Trophoblast cell (in vitro differentiated cells and primary cell): ENCODE results near the gene DDIT4.

Source experiments
- DNase-seq, 2 donors: peaks; one replicate each; pipeline ENCODE4 v3.0.0-alpha.2; 2016
- H2AFZ ChIP-seq: 2 replicates; pipeline ENCODE4 v1.6.1; 2013; ENCODE audit warnings: low read length, moderate library complexity, mild to moderate bottlenecking; ENCODE audit not compliant: insufficient read depth, poor library complexity
- H2AK5ac ChIP-seq: 2 replicates; pipeline ENCODE4 v1.6.1; 2013; ENCODE audit warnings: mild to moderate bottlenecking, low read length
- H2BK120ac ChIP-seq: 2 replicates; pipeline ENCODE4 v1.6.1; 2013; ENCODE audit warnings: low read length, mild to moderate bottlenecking, moderate library complexity; ENCODE audit not compliant: insufficient read depth, poor library complexity
- H2BK12ac ChIP-seq: 2 replicates; pipeline ENCODE4 v1.6.1; 2013; ENCODE audit warnings: mild to moderate bottlenecking, low read length, moderate library complexity
- H2BK5ac ChIP-seq: 2 replicates; pipeline ENCODE4 v1.6.1; 2013; ENCODE audit warnings: low read length, low read depth, moderate library complexity, mild to moderate bottlenecking; ENCODE audit not compliant: poor library complexity
- H3K14ac ChIP-seq: 2 replicates; pipeline ENCODE4 v1.6.1; 2013; ENCODE audit warnings: mild to moderate bottlenecking, low read length
- H3K18ac ChIP-seq: 2 replicates; pipeline ENCODE4 v1.6.1; 2013; ENCODE audit warnings: mild to moderate bottlenecking, low read length
- H3K23ac ChIP-seq: 2 replicates; pipeline ENCODE4 v1.6.1; 2013; ENCODE audit warnings: low read length
- H3K27ac ChIP-seq: 2 replicates; pipeline ENCODE4 v1.5.1; 2013; ENCODE audit warnings: low read depth, mild to moderate bottlenecking, inconsistent platforms, low read length, moderate library complexity
- H3K27me3 ChIP-seq: 2 replicates; pipeline ENCODE4 v1.6.1; 2013; ENCODE audit warnings: inconsistent platforms, mild to moderate bottlenecking, low read length, moderate library complexity; ENCODE audit not compliant: insufficient read depth
- H3K36me3 ChIP-seq, 2 experiments: 1 replicate in 1 of 2; 2 replicates in 1 of 2; pipeline ENCODE4 v1.6.1; 2013; ENCODE audit warnings: low read length in 2 of 2, mild to moderate bottlenecking in 2 of 2, moderate library complexity in 1 of 2; ENCODE audit not compliant: insufficient read depth in 2 of 2, control insufficient read depth in 1 of 2
- H3K4ac ChIP-seq: 2 replicates; pipeline ENCODE4 v1.6.1; 2013; ENCODE audit warnings: low read depth, mild to moderate bottlenecking, low read length, moderate library complexity
- H3K4me1 ChIP-seq, 2 experiments: 1 replicate in 1 of 2; 2 replicates in 1 of 2; pipeline ENCODE4 v1.6.1; 2013; ENCODE audit warnings: low read length in 2 of 2, mild to moderate bottlenecking in 2 of 2, moderate library complexity in 1 of 2; ENCODE audit not compliant: insufficient read depth in 2 of 2, control insufficient read depth in 1 of 2
- H3K4me2 ChIP-seq: 2 replicates; pipeline ENCODE4 v1.6.1; 2013; ENCODE audit warnings: inconsistent platforms, mild to moderate bottlenecking, low read length, moderate library complexity
- H3K4me3 ChIP-seq: 2 replicates; pipeline ENCODE4 v1.5.1; 2013; ENCODE audit warnings: mild to moderate bottlenecking, low read depth, low read length, inconsistent platforms
- H3K79me1 ChIP-seq: one replicate; pipeline ENCODE4 v1.6.1; 2013; ENCODE audit warnings: low read length
- H3K79me2 ChIP-seq: 2 replicates; pipeline ENCODE4 v1.6.1; 2013; ENCODE audit warnings: low read length, mild to moderate bottlenecking; ENCODE audit not compliant: control insufficient read depth, insufficient read depth, poor library complexity
- H3K9ac ChIP-seq: 2 replicates; pipeline ENCODE4 v1.6.1; 2013; ENCODE audit warnings: mild to moderate bottlenecking, low read length
- H3K9me3 ChIP-seq: 2 replicates; pipeline ENCODE4 v1.6.1; 2013; ENCODE audit warnings: low read depth, mild to moderate bottlenecking, control low read depth, inconsistent platforms, low read length; ENCODE audit not compliant: insufficient read depth
- H4K12ac ChIP-seq: 2 replicates; pipeline ENCODE4 v1.6.1; 2013; ENCODE audit warnings: low read depth, mild to moderate bottlenecking, low read length, moderate library complexity
- H4K8ac ChIP-seq: 2 replicates; pipeline ENCODE4 v1.6.1; 2013; ENCODE audit warnings: low read depth, mild to moderate bottlenecking, low read length, moderate library complexity
- H4K91ac ChIP-seq: one replicate; pipeline ENCODE4 v1.6.1; 2013; ENCODE audit warnings: low read depth, mild to moderate bottlenecking, low read length, moderate library complexity
- WGBS: extraction: QIAGEN DNeasy Blood & Tissue Kit; methylation state at CpG from one replicate; pipeline ENCODE4 v1.1.7; 2013; ENCODE audit warnings: missing lambda C conversion rate; ENCODE audit not compliant: insufficient read length, insufficient coverage; ENCODE audit errors: extremely low coverage; 5-methylcytosine and 5-hydroxymethylcytosine counted together

Gene DDIT4

DNA sequence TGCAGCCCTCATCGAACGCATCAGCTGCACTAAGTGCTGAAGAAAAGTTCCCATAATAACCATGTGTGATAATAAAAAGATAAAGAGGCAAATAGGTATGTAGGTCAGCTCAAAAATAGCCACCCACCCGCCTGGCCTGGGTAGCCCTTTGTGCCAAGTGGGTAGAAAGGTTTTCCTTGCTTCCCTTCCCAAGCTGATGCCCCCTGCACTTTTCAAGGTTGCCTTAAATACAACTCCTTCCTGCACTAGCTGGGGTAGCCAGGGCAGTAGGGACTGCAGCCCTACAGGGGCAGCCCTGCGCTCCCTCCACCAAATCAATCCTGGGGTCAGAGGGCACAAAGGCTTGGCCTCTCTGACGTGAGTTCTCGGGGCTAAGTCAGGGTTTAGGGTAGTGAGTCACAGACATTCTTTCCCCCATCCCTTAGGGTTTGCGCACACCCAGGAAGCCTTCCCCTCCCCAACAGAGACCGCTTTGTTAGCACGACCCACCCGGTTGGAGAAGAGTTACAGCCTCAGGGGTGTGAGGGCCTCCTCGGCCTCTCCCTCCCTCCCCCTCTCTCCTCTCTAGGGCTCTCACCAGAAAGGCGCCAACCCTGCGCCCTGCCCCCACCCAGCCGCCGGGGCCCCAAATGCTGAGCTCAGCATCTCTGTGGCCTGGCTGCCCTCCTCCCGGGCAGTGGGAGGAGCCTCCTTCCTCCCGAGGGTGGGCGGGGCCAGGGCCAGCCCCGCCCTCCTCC is 13.3 kb upstream of the DDIT4 start:
- peaks cover 4% of the 10 kb centered on the region for H3K79me2 ChIP-seq
- peaks cover 23% of the 10 kb centered on the region for H3K79me1 ChIP-seq
- no peaks in the 10 kb centered on the region for H3K27me3 ChIP-seq
- peak overlapping the region; percentile 71 for H3K4me2 ChIP-seq
- H4K12ac ChIP-seq: peak overlapping the region; percentile 25
- peak overlapping the region; percentile 50 for H4K8ac ChIP-seq
- H3K4ac ChIP-seq: peak overlapping the region; percentile 22
- peak overlapping the region; percentile 10 for H2AK5ac ChIP-seq
- DNase-seq: peak; percentile 13 to 39
- WGBS: no CpG with 5 or more reads among the region's 19 CpGs
- peak overlapping the region; percentile 65 for H2BK120ac ChIP-seq
- H2BK5ac ChIP-seq: peak overlapping the region; percentile 71
- H3K9me3 ChIP-seq: no peaks in the 10 kb centered on the region
- peaks cover 23 to 31% of the 10 kb centered on the region in 2 experiments for H3K4me1 ChIP-seq
- H3K9ac ChIP-seq: no peak overlapping the region
- peak overlapping the region; percentile 15 for H2BK12ac ChIP-seq
- peak overlapping the region; percentile 97 for H3K27ac ChIP-seq
- no peak overlapping the region for H3K4me3 ChIP-seq
- no peak overlapping the region for H3K23ac ChIP-seq
- peak overlapping the region; percentile 13 for H3K14ac ChIP-seq
- H3K36me3 ChIP-seq: no peaks in the 10 kb centered on the region
- H3K18ac ChIP-seq: peak overlapping the region; percentile 59
- H4K91ac ChIP-seq: peak overlapping the region; percentile 93
- H2AFZ ChIP-seq: peak overlapping the region; percentile 51

DNA sequence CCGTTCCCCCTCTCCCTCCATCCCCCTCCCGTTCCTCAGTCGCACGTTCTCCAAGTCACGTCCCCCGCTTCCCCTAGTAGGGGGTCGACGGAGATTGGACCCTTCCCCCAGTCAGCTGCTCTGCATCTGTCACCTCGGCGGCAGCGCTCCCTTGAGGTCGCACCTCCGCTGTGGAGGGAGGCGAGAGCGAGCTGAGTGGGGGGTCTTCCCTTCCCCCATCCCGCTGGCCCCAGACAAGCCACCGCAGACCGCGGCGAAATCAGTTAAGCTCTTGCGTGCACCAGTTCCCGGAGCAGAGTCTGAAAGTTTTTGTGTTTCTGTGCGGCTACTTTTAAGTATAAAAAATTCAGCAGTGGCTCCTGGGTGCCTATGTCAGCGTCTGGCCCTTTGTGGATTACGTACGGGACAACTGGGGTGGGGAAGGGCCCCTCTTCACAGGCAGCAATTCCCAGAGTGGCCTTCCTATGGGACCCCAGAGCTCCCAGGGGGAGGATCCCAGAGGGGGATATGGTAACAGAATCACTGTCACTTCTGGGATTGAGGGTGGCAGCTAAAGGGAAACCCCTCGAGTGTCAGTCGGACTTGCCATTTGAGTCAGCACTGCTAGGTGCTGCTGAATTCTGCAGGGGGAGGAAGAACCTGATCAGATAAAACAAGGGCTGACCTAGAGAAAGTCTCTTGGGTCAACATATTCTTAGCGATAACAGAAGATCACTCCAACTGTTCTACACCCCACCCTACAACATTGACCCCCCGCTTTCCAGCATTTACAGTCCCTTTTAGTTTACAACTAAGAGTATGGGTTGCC is 12.5 kb upstream of the DDIT4 start:
- Histone ChIP-seq H2BK5ac (peak overlapping the region; percentile 88), H2AK5ac (peak overlapping the region; percentile 65), H2BK12ac (peak overlapping the region; percentile 86), H3K4me2 (peak overlapping the region; percentile 71), H3K27ac (peak overlapping the region; percentile 97), H3K4me3 (peak overlapping the region; percentile 72), H3K9me3 (peaks cover 3% of the 10 kb centered on the region), H3K14ac (peak overlapping the region; percentile 91), H3K36me3 (no peaks in the 10 kb centered on the region), H3K79me1 (peaks cover 29% of the 10 kb centered on the region), H3K23ac (no peak overlapping the region), H4K8ac (peak overlapping the region; percentile 93), H3K9ac (peak overlapping the region; percentile 10), H2AFZ (peak overlapping the region; percentile 72), H3K4ac (peak overlapping the region; percentile 81), H3K18ac (peak overlapping the region; percentile 94), H3K4me1 (peaks cover 30 to 38% of the 10 kb centered on the region in 2 experiments), H4K12ac (peak overlapping the region; percentile 78), H4K91ac (peak overlapping the region; percentile 93), H3K79me2 (peaks cover 5% of the 10 kb centered on the region), H3K27me3 (no peaks in the 10 kb centered on the region), H2BK120ac (peak overlapping the region; percentile 92)
- DNase-seq: peak; percentile 13 to 36
- no CpG with 5 or more reads among the region's 30 CpGs for WGBS

DNA sequence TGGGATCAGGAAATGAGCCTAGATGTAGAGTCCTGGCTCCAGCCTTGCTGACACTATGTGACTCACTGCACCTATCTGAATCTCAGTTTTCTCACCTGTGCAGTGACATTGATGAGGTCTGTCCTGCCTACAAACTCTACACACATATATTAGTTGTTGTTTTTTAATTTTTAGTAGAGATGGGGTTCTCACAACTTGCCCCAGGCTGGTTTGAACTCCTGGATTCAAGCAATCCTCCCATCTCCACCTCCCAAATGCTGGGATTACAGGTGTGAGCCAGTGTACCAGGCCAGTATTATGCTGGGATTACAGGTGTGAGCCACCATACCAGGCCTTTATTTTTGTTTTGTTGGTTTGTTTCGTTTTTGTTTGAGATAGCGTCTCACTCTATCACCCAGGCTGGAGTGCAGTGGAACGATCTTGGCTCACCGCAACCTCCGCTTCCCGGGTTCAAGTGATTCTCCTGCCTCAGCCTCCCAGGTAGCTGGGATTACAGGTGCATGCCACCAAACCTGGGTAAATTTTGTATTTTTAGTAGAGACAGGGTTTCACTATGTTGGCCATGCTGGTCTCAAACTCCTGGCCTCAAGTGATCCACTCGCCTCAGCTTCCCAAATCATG is 11.8 kb upstream of the DDIT4 start:
- Histone ChIP-seq H3K18ac (no peak overlapping the region), H3K23ac (no peak overlapping the region), H2AFZ (no peak overlapping the region), H3K4ac (no peak overlapping the region), H3K79me1 (peaks cover 29% of the 10 kb centered on the region), H3K79me2 (peaks cover 5% of the 10 kb centered on the region), H3K4me2 (peak overlapping the region; percentile 71), H3K36me3 (no peaks in the 10 kb centered on the region), H2BK12ac (no peak overlapping the region), H3K27ac (peak overlapping the region; percentile 97), H2BK5ac (peak overlapping the region; percentile 88), H4K91ac (peak overlapping the region; percentile 93), H4K12ac (no peak overlapping the region), H4K8ac (no peak overlapping the region), H3K9me3 (peaks cover 3% of the 10 kb centered on the region), H3K27me3 (no peaks in the 10 kb centered on the region), H2AK5ac (no peak overlapping the region), H3K4me3 (no peak overlapping the region), H3K9ac (no peak overlapping the region), H3K4me1 (peaks cover 30 to 36% of the 10 kb centered on the region in 2 experiments), H3K14ac (no peak overlapping the region), H2BK120ac (peak overlapping the region; percentile 92)
- WGBS: no CpG with 5 or more reads among the region's 7 CpGs
- DNase-seq: peak in 1 of 2 donors; percentile 19

DNA sequence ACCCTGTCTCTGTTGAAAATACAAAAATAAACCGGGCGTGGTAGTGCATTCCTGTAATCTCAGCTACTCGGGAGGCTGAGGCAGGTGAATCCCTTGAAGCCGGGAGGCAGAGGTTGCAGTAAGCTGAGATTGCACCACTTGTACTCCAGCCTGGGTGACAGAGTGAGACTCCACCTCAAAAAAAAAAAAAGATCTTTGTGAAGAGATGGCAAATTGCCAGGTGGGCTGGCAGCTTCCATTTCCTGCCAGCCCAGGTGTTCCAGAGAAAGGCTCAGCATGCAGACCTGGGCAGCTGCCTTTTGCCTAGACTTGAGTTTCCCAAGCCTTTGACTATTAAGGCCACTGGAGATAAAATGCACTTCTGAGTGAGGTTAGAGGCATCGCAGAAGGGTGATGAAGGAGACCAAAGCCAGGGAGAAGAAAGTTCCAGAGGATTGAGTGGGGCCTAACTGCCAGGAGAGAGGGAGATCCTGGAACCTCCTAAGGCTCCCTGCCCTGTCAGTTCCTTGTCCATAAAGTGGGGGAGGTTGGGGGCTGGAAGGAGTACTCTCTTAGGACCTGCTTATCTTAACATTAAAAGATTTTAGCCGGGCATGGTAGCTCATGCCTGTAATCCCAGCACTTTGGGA is 10.0 kb upstream of the DDIT4 start:
- no peak overlapping the region for H2BK5ac ChIP-seq
- H3K4me3 ChIP-seq: no peak overlapping the region
- no peak overlapping the region for H2AFZ ChIP-seq
- peak overlapping the region; percentile 85 for H4K91ac ChIP-seq
- no peak overlapping the region for H3K23ac ChIP-seq
- no peaks in the 10 kb centered on the region for H3K27me3 ChIP-seq
- H2BK12ac ChIP-seq: peak overlapping the region; percentile 67
- H3K4ac ChIP-seq: peak overlapping the region; percentile 24
- H2BK120ac ChIP-seq: peak overlapping the region; percentile 48
- no peak overlapping the region for H3K18ac ChIP-seq
- peak overlapping the region; percentile 47 for H2AK5ac ChIP-seq
- H3K4me2 ChIP-seq: no peak overlapping the region
- no peaks in the 10 kb centered on the region for H3K36me3 ChIP-seq
- H3K79me2 ChIP-seq: peaks cover 5% of the 10 kb centered on the region
- peaks cover 33 to 36% of the 10 kb centered on the region in 2 experiments for H3K4me1 ChIP-seq
- H3K9ac ChIP-seq: no peak overlapping the region
- H3K79me1 ChIP-seq: peaks cover 28% of the 10 kb centered on the region
- H4K12ac ChIP-seq: no peak overlapping the region
- peak overlapping the region; percentile 66 for H4K8ac ChIP-seq
- DNase-seq: no peak
- no CpG with 5 or more reads among the region's 6 CpGs for WGBS
- H3K9me3 ChIP-seq: peaks cover 3% of the 10 kb centered on the region
- no peak overlapping the region for H3K27ac ChIP-seq
- H3K14ac ChIP-seq: peak overlapping the region; percentile 37
